Smooth muscle cell (in vitro differentiated cells): ENCODE measurements around the gene MGAT5B. TPM values are rescaled to one million over a fixed set of nuclear protein-coding genes. Genes with fewer than 3 reads are reported as not detected.

Source experiments
- DNase-seq: peaks from one replicate; lab custom pipeline; 2025; ENCODE audit not compliant: unreplicated experiment; lab: John Stamatoyannopoulos, UW
- H2AFZ ChIP-seq: fragments of 200-600 bp; sonication (generic); 2 replicates; pipeline ENCODE4 v1.6.0; 2016; ENCODE audit warnings: antibody characterized with exemption, low read depth, mild to moderate bottlenecking
- H3F3A ChIP-seq: fragments of 200-600 bp; sonication (generic); 2 replicates; pipeline ENCODE4 v1.6.0; 2017; ENCODE audit warnings: antibody characterized with exemption, low read depth
- H3K27ac ChIP-seq: fragments of 200-600 bp; sonication (generic); 2 replicates; pipeline ENCODE4 v1.5.1; 2016; ENCODE audit warnings: low read depth, mild to moderate bottlenecking
- H3K27me3 ChIP-seq: fragments of 200-600 bp; sonication (generic); 2 replicates; pipeline ENCODE4 v1.6.1; 2016; ENCODE audit warnings: low read depth, mild to moderate bottlenecking
- H3K36me3 ChIP-seq: fragments of 200-600 bp; sonication (generic); 2 replicates; pipeline ENCODE4 v1.5.1; 2016; ENCODE audit warnings: low read depth
- H3K4me1 ChIP-seq: fragments of 200-600 bp; sonication (generic); 2 replicates; pipeline ENCODE4 v1.5.1; 2016; ENCODE audit warnings: low read depth
- H3K4me2 ChIP-seq: fragments of 200-600 bp; sonication (generic); 2 replicates; pipeline ENCODE4 v1.6.0; 2016; ENCODE audit warnings: mild to moderate bottlenecking
- H3K4me3 ChIP-seq: fragments of 200-600 bp; sonication (generic); 2 replicates; pipeline ENCODE4 v1.5.1; 2016; ENCODE audit warnings: mild to moderate bottlenecking
- H3K79me2 ChIP-seq: fragments of 200-600 bp; sonication (generic); 2 replicates; pipeline ENCODE4 v1.6.0; 2016; ENCODE audit warnings: low read depth, mild to moderate bottlenecking
- H3K9ac ChIP-seq: fragments of 200-600 bp; sonication (generic); 2 replicates; pipeline ENCODE4 v1.6.0; 2016; ENCODE audit warnings: low read depth
- H3K9me3 ChIP-seq: fragments of 200-600 bp; sonication (generic); replicated peaks from 2 replicates; pipeline ENCODE4 v1.5.1; 2016; ENCODE audit warnings: low read depth
- H4K20me1 ChIP-seq: fragments of 200-600 bp; sonication (generic); 2 replicates; pipeline ENCODE4 v1.6.0; 2016; ENCODE audit warnings: low read depth
- CTCF ChIP-seq: fragments of 200-600 bp; sonication (generic); IDR thresholded peaks from 2 replicates; pipeline ENCODE4 v1.5.1; 2017; ENCODE audit warnings: borderline replicate concordance, mild to moderate bottlenecking, antibody characterized with exemption; ENCODE audit not compliant: insufficient read depth, poor library complexity, severe bottlenecking
- WGBS: methylation state at CpG from one replicate; pipeline ENCODE4 v1.1.7; 2016; ENCODE audit warnings: low lambda C conversion rate; 5-methylcytosine and 5-hydroxymethylcytosine counted together
- polyA plus RNA-seq: library from polyadenylated mRNA; unstranded; fragments of >200 nt; fragmentation: Nextera tagmentation; extraction: Ambion mirVana; gene quantifications from 2 replicates; pipeline ENCODE4 v1.2.1, GENCODE V29; 2016
- total RNA-seq: library from RNA; depleted of rRNA; stranded (reverse); fragments of >200 nt; gene quantifications from 2 replicates; pipeline ENCODE4 v1.2.3, GENCODE V29; 2014

MGAT5B gene
- total and polyA plus RNA-seq, 2 experiments from 2014 or later: 0.78 to 7.6 TPM

GRCh38 chr17:76926237-76926866, 58.1 kb downstream of the MGAT5B start:
- Histone ChIP-seq H3K79me2 (no peaks in the 10 kb centered on the region), H3K4me2 (no peak overlapping the region), H3K36me3 (no peaks in the 10 kb centered on the region), H2AFZ (no peak overlapping the region), H3K9me3 (no peaks in the 10 kb centered on the region), H3K27ac (no peak overlapping the region), H3K4me3 (no peak overlapping the region), H3F3A (no peaks in the 10 kb centered on the region), H3K4me1 (peaks cover 4% of the 10 kb centered on the region), H3K9ac (no peak overlapping the region), H3K27me3 (no peaks in the 10 kb centered on the region), H4K20me1 (no peaks in the 10 kb centered on the region)
- WGBS: 93% methylated on average over 17 of the region's 17 CpGs
- no peak for TF ChIP-seq CTCF
- DNase-seq: no peak

- H2AFZ ChIP-seq: no peak overlapping the region
- no peak overlapping the region for H3K27ac ChIP-seq
- no peak for DNase-seq
- no peaks in the 10 kb centered on the region for H3F3A ChIP-seq
- no peak overlapping the region for H3K4me3 ChIP-seq
- TF ChIP-seq CTCF: no peak
- H3K9ac ChIP-seq: no peak overlapping the region
- no peaks in the 10 kb centered on the region for H3K9me3 ChIP-seq
- H3K79me2 ChIP-seq: no peaks in the 10 kb centered on the region
- 88% methylated on average over 12 of the region's 12 CpGs for WGBS
- H3K27me3 ChIP-seq: no peaks in the 10 kb centered on the region
- no peak overlapping the region for H3K4me2 ChIP-seq
- H3K4me1 ChIP-seq: peaks cover 1% of the 10 kb centered on the region
- H3K36me3 ChIP-seq: no peaks in the 10 kb centered on the region
- no peaks in the 10 kb centered on the region for H4K20me1 ChIP-seq
Observed at GRCh38 chr17:76927577-76927976, 59.4 kb downstream of the MGAT5B start.

- H4K20me1 ChIP-seq: no peaks in the 10 kb centered on the region
- H3K36me3 ChIP-seq: no peaks in the 10 kb centered on the region
- H3K27me3 ChIP-seq: no peaks in the 10 kb centered on the region
- H3K79me2 ChIP-seq: no peaks in the 10 kb centered on the region
- no peak overlapping the region for H2AFZ ChIP-seq
- no peaks in the 10 kb centered on the region for H3F3A ChIP-seq
- no peak overlapping the region for H3K9ac ChIP-seq
- no peaks in the 10 kb centered on the region for H3K4me1 ChIP-seq
- no peak for DNase-seq
- no peak overlapping the region for H3K4me3 ChIP-seq
- 81% methylated on average over 4 of the region's 4 CpGs for WGBS
- no peaks in the 10 kb centered on the region for H3K9me3 ChIP-seq
- no peak overlapping the region for H3K27ac ChIP-seq
- no peak for TF ChIP-seq CTCF
- no peak overlapping the region for H3K4me2 ChIP-seq
Observed at GRCh38 chr17:76927982-76928381, 59.8 kb downstream of the MGAT5B start.

- no peak overlapping the region for H3K4me2 ChIP-seq
- H3K4me3 ChIP-seq: no peak overlapping the region
- no peaks in the 10 kb centered on the region for H3K36me3 ChIP-seq
- no peaks in the 10 kb centered on the region for H3K79me2 ChIP-seq
- no peak for DNase-seq
- no peaks in the 10 kb centered on the region for H3K27me3 ChIP-seq
- WGBS: 94% methylated on average over 3 of the region's 3 CpGs
- H3K27ac ChIP-seq: no peak overlapping the region
- H3K9ac ChIP-seq: no peak overlapping the region
- no peak overlapping the region for H2AFZ ChIP-seq
- H3K9me3 ChIP-seq: no peaks in the 10 kb centered on the region
- TF ChIP-seq CTCF: no peak
- no peaks in the 10 kb centered on the region for H3F3A ChIP-seq
- no peaks in the 10 kb centered on the region for H4K20me1 ChIP-seq
- H3K4me1 ChIP-seq: no peaks in the 10 kb centered on the region
Observed at GRCh38 chr17:76929148-76929547, 60.9 kb downstream of the MGAT5B start.
